ENCODE measurements around the gene FBN1. TPM values are rescaled to one million over a fixed set of nuclear protein-coding genes. Genes with fewer than 3 reads are reported as not detected.

FBN1 gene
- total RNA-seq, 1 donor: 1,556 TPM

- Histone ChIP-seq H2AFZ (ENCODE audit: low read length) (no peak overlapping the region), H3K27me3 (ENCODE audit: insufficient read depth, low read length) (no peaks in the 10 kb centered on the region), H3K27ac (ENCODE audit: low read depth, low read length) (no peak overlapping the region), H3K4me1 (ENCODE audit: insufficient read depth, low read length) (no peaks in the 10 kb centered on the region), H3K4me2 (ENCODE audit: insufficient read depth, low read length) (no peak overlapping the region), H4K20me1 (ENCODE audit: insufficient read depth, low read length) (no peaks in the 10 kb centered on the region), H3K79me2 (ENCODE audit: insufficient read depth, low read length) (peaks cover 41% of the 10 kb centered on the region), H3K9me3 (ENCODE audit: low read depth, low read length) (no peaks in the 10 kb centered on the region), H3K4me3 (ENCODE audit: insufficient read depth, low read length) (no peak overlapping the region), H3K36me3 (ENCODE audit: insufficient read depth, low read length) (peaks cover 94% of the 10 kb centered on the region)
- no peak for TF ChIP-seq CTCF (IDR thresholded peaks at IDR 0.05; ENCODE audit: extremely low read depth, low read depth, low read length)
- DNase-seq (ENCODE audit: insufficient read length, low spot score, missing footprints): no peak
Measured at GRCh38 chr15:48530528-48530927, 115.0 kb downstream of the FBN1 start.

GRCh38 chr15:48528921-48529320 lies 116.6 kb downstream of the FBN1 start:
- H3K36me3 ChIP-seq (ENCODE audit: insufficient read depth, low read length): peaks cover 94% of the 10 kb centered on the region
- TF ChIP-seq CTCF (IDR thresholded peaks at IDR 0.05; ENCODE audit: extremely low read depth, low read depth, low read length): no peak
- no peak overlapping the region for H3K4me3 ChIP-seq (ENCODE audit: insufficient read depth, low read length)
- no peak for DNase-seq (ENCODE audit: insufficient read length, low spot score, missing footprints)
- H2AFZ ChIP-seq (ENCODE audit: low read length): no peak overlapping the region
- no peaks in the 10 kb centered on the region for H3K9me3 ChIP-seq (ENCODE audit: low read depth, low read length)
- no peaks in the 10 kb centered on the region for H4K20me1 ChIP-seq (ENCODE audit: insufficient read depth, low read length)
- no peak overlapping the region for H3K27ac ChIP-seq (ENCODE audit: low read depth, low read length)
- H3K4me2 ChIP-seq (ENCODE audit: insufficient read depth, low read length): no peak overlapping the region
- H3K4me1 ChIP-seq (ENCODE audit: insufficient read depth, low read length): no peaks in the 10 kb centered on the region
- peaks cover 34% of the 10 kb centered on the region for H3K79me2 ChIP-seq (ENCODE audit: insufficient read depth, low read length)
- H3K27me3 ChIP-seq (ENCODE audit: insufficient read depth, low read length): no peaks in the 10 kb centered on the region

- no peaks in the 10 kb centered on the region for H4K20me1 ChIP-seq (ENCODE audit: insufficient read depth, low read length)
- no peak for TF ChIP-seq CTCF (IDR thresholded peaks at IDR 0.05; ENCODE audit: extremely low read depth, low read depth, low read length)
- no peak for DNase-seq (ENCODE audit: insufficient read length, low spot score, missing footprints)
- H3K27me3 ChIP-seq (ENCODE audit: insufficient read depth, low read length): no peaks in the 10 kb centered on the region
- peaks cover 92% of the 10 kb centered on the region for H3K36me3 ChIP-seq (ENCODE audit: insufficient read depth, low read length)
- peaks cover 34% of the 10 kb centered on the region for H3K79me2 ChIP-seq (ENCODE audit: insufficient read depth, low read length)
- no peaks in the 10 kb centered on the region for H3K4me1 ChIP-seq (ENCODE audit: insufficient read depth, low read length)
- no peaks in the 10 kb centered on the region for H3K9me3 ChIP-seq (ENCODE audit: low read depth, low read length)
- no peak overlapping the region for H3K27ac ChIP-seq (ENCODE audit: low read depth, low read length)
- H2AFZ ChIP-seq (ENCODE audit: low read length): no peak overlapping the region
- H3K4me3 ChIP-seq (ENCODE audit: insufficient read depth, low read length): no peak overlapping the region
- H3K4me2 ChIP-seq (ENCODE audit: insufficient read depth, low read length): no peak overlapping the region
Measured at GRCh38 chr15:48527517-48527916, 118.0 kb downstream of the FBN1 start.

GRCh38 chr15:48522911-48523310 lies 122.6 kb downstream of the FBN1 start:
- H3K27ac ChIP-seq (ENCODE audit: low read depth, low read length): no peak overlapping the region
- peaks cover 97% of the 10 kb centered on the region for H3K36me3 ChIP-seq (ENCODE audit: insufficient read depth, low read length)
- H3K4me3 ChIP-seq (ENCODE audit: insufficient read depth, low read length): no peak overlapping the region
- peaks cover 32% of the 10 kb centered on the region for H3K79me2 ChIP-seq (ENCODE audit: insufficient read depth, low read length)
- no peak for DNase-seq (ENCODE audit: insufficient read length, low spot score, missing footprints)
- TF ChIP-seq CTCF (IDR thresholded peaks at IDR 0.05; ENCODE audit: extremely low read depth, low read depth, low read length): no peak
- no peaks in the 10 kb centered on the region for H3K4me1 ChIP-seq (ENCODE audit: insufficient read depth, low read length)
- no peak overlapping the region for H2AFZ ChIP-seq (ENCODE audit: low read length)
- no peaks in the 10 kb centered on the region for H3K9me3 ChIP-seq (ENCODE audit: low read depth, low read length)
- H3K27me3 ChIP-seq (ENCODE audit: insufficient read depth, low read length): no peaks in the 10 kb centered on the region
- no peaks in the 10 kb centered on the region for H4K20me1 ChIP-seq (ENCODE audit: insufficient read depth, low read length)
- H3K4me2 ChIP-seq (ENCODE audit: insufficient read depth, low read length): no peak overlapping the region
